Lung microvascular endothelial cell (primary cell): ENCODE data around the gene SUMO4. TPM values are rescaled to one million over a fixed set of nuclear protein-coding genes. Genes with fewer than 3 reads are reported as not detected.

ENCODE experiments used
- DNase-seq, 2 donors: peaks; one replicate each; pipeline versions ENCODE4 v3.0.0 to v3.0.0-alpha.2; 2010; ENCODE audit warnings: low read depth in 2 of 2
- total RNA-seq: library from RNA; depleted of rRNA; stranded (reverse); fragments of >200 nt; gene quantifications from 2 replicates; pipeline ENCODE4 v1.2.1, GENCODE V29; 2014

Gene SUMO4
- total RNA-seq = 0.44 and 1.2 TPM in 2 replicates

- no peak for DNase-seq
Measured at GRCh38 chr6:149400050-149400449, at the start of gene SUMO4. TSS of gene SUMO4 (plus strand) at chr6:149400262. CDS start at chr6:149400392, 130 bp downstream.

- no peak for DNase-seq
Measured at GRCh38 chr6:149354009-149354408, 46.1 kb upstream of the SUMO4 start.

DNA sequence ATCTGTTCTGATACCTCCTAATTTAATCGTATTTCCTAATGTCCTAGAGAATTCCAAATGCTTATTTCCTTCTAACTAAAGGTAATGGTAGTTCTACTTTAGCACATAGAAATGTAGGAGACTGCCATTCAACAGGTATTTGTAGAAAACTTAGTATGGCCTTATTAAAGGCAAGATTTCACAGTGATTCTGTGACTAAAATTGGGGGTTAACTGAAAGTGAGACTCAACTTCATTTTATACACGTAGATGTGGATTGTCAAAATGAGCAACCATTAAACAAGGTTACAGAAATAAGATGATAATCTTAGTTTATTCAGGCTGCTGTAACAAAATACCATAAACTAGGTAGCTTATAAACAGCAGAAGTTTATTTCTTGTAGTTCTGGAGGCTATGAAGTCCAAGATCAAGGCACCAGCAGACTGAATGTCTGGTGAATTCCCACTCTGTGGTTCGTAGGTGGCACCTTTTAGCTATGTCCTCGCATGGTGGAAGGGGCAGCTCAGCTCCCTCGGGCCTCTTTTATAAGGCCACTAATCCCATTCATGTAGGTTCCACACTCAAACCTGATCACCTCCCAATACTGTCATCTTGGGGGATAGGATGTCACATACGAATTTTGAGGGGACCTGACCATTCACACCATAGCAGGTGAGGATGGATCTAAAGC lies 43.8 kb upstream of the SUMO4 start:
- DNase-seq = no peak

DNA sequence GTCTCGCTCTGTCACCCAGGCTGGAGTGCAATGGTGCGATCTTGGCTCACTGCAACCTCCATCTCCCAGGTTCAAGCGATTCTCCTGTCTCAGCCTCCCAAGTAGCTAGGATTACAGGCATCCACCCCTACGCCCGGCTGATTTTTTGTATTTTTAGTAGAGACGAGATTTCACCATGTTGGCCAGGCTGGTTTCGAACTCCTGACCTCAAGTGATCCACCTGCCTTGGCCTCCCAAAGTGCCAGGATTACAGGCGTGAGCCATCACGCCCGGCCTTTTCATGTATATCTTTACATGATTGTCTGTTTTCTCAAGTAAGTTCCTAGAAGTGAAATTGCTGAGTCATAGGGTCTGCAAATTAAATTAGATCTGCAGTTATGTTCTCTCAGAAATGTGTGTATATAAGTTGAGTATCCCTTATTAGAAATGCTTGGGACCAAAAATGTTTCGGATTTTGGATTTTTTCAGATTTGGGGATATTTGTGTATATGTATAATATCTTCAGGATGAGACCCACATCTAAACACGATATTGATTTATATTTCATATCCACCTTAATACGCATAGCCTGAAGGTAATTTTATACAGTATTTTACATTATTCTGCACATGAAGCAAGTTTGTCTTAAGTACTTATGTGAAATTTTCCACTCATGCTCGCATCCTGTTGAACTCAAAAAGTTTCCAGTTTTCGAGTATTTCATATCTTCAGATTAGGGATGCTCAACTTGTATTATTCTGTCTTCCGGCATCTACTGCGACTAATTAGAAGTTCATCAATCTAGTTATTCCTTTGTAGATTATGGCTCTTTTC lies 42.1 kb upstream of the SUMO4 start:
- DNase-seq = no peak

- DNase-seq = no peak
Measured at GRCh38 chr6:149359440-149359839, 40.6 kb upstream of the SUMO4 start.

DNA sequence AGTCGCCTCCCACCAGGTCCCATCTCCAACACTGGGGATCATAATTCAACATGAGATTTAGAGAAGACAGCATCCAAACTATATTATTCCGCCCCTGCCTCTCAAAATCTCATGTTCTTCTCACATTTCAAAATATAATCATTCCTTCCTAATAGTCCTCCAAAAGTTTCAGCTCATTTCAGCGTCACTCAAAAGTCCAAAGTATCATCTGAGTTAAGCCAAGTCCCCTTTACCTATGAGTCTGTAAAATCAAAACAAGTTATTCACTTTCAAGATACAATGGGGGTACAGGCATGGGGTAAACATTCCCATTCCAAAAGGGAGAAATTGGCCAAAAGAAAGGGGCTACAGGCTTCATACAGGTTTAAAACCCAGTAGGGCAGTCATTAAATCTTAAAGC lies 39.5 kb upstream of the SUMO4 start:
- DNase-seq = no peak

DNA sequence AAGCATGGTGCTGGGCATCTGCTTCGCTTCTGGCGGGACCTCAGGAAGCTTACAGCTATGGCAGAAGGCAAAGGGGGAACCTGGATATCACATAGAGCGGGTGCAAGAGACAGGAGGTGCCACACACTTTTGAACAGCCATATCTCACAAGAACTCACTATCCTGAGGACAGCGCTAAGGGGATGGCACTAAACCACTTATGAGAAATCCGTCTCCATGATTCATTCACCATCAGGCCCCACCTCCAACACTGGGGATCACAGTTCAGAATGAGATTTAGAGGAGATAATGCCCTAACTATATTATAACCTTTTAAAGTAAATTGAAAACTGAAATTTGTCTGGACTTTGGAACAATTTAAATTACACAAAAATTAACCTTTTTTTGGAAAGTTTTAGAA lies 37.8 kb upstream of the SUMO4 start:
- no peak for DNase-seq

DNA sequence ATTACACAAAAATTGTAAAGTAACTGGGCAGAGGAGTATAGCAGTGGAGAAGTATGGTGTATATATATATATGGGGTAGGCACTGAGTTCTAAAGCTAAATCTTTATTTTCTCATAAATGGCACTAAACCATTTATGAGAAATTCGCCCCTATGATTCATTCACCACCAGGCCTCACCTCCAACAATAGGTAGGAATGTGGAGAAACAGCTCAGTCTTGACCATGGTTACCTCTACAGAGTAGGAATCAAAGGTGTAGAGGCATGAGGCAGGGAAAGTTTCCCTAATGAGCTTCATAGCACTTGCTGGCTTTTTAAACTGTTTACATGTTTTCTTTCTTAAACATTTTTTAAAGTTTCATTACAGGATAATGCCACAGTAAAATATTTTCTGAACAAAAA lies 36.9 kb upstream of the SUMO4 start:
- DNase-seq = no peak

- DNase-seq = no peak
Measured at GRCh38 chr6:149364557-149364956, 35.5 kb upstream of the SUMO4 start.

DNA sequence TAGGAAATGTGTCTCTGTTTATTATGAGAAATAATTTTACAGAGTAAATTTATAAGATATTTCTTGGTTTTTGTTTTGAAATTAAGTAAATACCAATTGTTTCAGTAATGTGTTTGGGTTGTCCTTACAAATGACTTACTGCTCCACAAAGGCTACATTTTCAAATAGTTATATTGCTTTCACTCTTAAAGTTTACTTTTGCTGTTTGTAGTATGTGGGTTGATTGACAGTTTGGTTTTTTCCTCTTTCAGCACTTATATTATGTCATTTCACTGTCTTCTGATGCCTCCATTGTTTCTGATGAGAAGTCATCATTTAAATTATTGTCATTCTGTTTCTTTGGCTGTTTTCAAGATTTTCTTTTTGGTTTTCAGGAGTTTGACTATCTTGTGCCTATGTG lies 34.9 kb upstream of the SUMO4 start:
- DNase-seq = no peak

DNA sequence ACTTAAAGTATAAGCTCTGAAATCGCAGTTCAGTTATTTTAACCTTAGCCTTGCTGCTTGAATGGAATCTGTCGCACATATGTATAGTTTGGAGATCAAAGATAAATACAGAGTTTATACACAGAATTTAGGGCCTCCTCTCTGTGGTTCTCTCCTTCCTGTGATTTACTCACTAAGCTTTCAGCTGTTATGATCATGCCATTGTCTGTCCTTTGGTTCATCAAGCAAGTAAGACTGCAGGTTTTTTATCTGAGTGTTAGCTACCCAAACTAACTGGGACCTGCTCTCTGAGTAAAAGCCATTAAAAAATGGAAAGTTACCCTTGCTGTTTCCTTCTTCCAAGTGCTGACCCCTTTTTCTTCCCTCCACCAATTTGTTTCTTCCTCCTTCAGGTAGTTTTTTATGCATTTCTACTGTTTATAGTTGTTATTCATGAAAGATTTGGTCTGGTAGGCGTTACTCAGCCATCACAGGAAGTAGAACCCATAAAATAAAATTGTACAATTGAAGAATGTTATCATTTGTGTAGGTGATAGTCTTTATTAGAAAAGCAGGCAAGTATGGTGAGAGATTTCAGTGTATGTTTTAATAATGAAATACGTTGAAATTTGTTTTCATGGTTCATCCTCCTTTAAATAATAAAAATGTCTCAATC lies 33.7 kb upstream of the SUMO4 start:
- peak in 1 of 2 donors; percentile 8 for DNase-seq

- DNase-seq = no peak
Measured at GRCh38 chr6:149368065-149368464, 32.0 kb upstream of the SUMO4 start.

GRCh38 chr6:149371154-149371553 lies 28.9 kb upstream of the SUMO4 start:
- DNase-seq = no peak

- DNase-seq = no peak
Measured at GRCh38 chr6:149372062-149372461, 28.0 kb upstream of the SUMO4 start.

- no peak for DNase-seq
Measured at GRCh38 chr6:149373511-149373910, 26.6 kb upstream of the SUMO4 start.

DNA sequence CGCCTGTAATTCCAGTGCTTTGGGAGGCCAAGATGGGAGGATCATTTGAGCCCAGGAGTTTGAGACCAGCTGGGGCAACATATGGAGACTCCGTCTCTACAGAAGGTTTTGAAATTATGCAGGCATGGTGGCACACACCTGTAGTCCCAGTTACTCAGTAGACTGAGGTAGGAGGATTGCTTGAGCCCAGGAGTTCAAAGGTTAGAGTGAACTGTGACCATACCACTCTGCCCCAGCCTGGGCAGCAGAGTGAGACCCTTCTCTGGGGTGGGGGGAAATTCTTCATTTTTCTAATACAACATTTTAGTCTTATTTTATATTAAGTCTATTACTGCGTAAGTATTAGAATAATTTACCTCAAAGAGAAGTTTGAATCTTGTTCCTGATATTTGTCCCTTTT lies 20.1 kb upstream of the SUMO4 start:
- DNase-seq = no peak

DNA sequence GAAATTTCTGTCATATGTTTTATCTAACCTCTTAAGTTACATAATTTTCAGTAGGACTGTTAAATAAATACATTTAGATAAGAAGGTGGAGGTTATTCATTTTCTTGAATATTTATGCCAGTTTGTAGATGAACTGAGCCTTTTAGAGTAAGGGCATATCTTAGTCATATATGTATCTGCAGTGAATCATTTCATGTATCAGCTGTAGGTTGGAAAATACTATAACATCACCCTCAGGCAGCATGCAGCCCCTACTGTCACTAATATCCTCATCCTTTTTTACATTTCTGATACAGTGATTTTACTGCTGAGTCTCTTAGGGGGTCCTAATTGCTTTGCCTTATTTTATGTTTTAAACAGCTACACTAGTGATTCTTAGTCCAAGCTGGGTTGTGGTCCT lies 19.5 kb upstream of the SUMO4 start:
- DNase-seq = no peak

- no peak for DNase-seq
Measured at GRCh38 chr6:149383371-149383770, 16.7 kb upstream of the SUMO4 start.

GRCh38 chr6:149384464-149384863 lies 15.6 kb upstream of the SUMO4 start:
- DNase-seq = no peak

GRCh38 chr6:149385998-149386646 lies 13.9 kb upstream of the SUMO4 start:
- DNase-seq = no peak

DNA sequence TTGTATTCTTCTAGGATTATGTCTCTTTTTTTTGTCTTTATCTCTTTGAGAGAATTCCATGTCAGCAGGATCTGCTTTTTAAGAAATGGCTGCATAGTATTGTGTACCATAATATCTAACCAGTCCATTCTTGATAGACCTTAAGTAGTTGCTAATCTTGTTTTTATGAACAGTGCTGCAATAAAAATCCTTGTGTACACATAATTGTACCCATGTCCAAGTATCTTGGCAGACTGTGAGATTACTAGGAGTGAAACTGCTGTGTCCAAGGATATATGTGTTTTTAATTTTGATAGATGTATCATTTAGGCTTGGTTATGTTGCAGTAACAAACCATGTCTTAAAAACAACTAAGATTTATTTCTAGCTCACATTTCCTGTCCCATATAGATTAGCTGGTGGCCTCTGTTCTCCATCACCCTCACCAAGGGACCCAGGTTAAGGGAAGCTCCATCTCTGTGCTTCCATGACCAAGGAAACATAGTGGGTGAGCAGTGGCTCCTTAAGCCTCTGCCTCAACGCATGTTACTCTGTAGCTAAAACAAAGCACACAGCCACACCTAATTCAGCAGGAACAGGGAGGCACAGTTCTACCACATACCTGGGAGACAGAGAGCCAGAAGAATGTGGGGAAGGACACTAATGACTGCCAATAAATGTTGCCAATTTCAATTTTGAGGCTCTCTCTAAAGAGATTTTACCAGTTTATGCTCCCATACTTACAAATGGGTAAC lies 12.1 kb upstream of the SUMO4 start:
- no peak for DNase-seq
